Panc1 (cell line): ENCODE results near the gene TMEM131L.

Experiments
- CTCF ChIP-seq: fragments of 450-650 bp; IDR thresholded peaks from 2 replicates; pipeline ENCODE4 v1.5.1; 2017; ENCODE audit warnings: mild to moderate bottlenecking
- POLR2AphosphoS5 ChIP-seq: IDR thresholded peaks from 2 replicates; pipeline ENCODE4 v1.6.1; 2012; ENCODE audit warnings: mild to moderate bottlenecking, low read depth, low read length, moderate library complexity
- SIN3A ChIP-seq: IDR thresholded peaks from 2 replicates; pipeline ENCODE4 v1.6.1; 2012; ENCODE audit warnings: low read depth, mild to moderate bottlenecking, low read length, moderate library complexity, borderline replicate concordance; ENCODE audit not compliant: insufficient read depth
- TCF7L2 ChIP-seq: IDR thresholded peaks from 2 replicates; pipeline ENCODE4 v1.6.1; 2011; ENCODE audit warnings: mild to moderate bottlenecking, low read depth, low read length, inconsistent platforms
- TF ChIP-seq, protein P1 (sequence below), 2 experiments: IDR thresholded peaks; 2 replicates each; pipeline ENCODE4 v1.6.1; 2011 to 2012; ENCODE audit warnings: low read depth in 2 of 2, control low read depth in 1 of 2, low read length in 1 of 2, mild to moderate bottlenecking in 1 of 2, moderate library complexity in 1 of 2; ENCODE audit not compliant: insufficient read depth in 1 of 2

- TF ChIP-seq CTCF (no peak), SIN3A (no peak), POLR2AphosphoS5 (no peak), TCF7L2 (no peak)
- TF ChIP-seq, protein P1, sequence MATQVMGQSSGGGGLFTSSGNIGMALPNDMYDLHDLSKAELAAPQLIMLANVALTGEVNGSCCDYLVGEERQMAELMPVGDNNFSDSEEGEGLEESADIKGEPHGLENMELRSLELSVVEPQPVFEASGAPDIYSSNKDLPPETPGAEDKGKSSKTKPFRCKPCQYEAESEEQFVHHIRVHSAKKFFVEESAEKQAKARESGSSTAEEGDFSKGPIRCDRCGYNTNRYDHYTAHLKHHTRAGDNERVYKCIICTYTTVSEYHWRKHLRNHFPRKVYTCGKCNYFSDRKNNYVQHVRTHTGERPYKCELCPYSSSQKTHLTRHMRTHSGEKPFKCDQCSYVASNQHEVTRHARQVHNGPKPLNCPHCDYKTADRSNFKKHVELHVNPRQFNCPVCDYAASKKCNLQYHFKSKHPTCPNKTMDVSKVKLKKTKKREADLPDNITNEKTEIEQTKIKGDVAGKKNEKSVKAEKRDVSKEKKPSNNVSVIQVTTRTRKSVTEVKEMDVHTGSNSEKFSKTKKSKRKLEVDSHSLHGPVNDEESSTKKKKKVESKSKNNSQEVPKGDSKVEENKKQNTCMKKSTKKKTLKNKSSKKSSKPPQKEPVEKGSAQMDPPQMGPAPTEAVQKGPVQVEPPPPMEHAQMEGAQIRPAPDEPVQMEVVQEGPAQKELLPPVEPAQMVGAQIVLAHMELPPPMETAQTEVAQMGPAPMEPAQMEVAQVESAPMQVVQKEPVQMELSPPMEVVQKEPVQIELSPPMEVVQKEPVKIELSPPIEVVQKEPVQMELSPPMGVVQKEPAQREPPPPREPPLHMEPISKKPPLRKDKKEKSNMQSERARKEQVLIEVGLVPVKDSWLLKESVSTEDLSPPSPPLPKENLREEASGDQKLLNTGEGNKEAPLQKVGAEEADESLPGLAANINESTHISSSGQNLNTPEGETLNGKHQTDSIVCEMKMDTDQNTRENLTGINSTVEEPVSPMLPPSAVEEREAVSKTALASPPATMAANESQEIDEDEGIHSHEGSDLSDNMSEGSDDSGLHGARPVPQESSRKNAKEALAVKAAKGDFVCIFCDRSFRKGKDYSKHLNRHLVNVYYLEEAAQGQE (IDR thresholded peaks at IDR 0.05; ENCODE audit: insufficient read depth in 1 of 2, low read depth in 2 of 2, low read length in 1 of 2) = no peak
Measured at GRCh38 chr4:153512162-153512852, 46.1 kb downstream of the TMEM131L start.
